HEK293 (cell line): ENCODE measurements around the gene GFI1.
A peak's percentile ranks its signal among the peaks of the same experiment; 100 is the strongest.

Experiments
- CTCF ChIA-PET: fragments of 350-600 bp; formaldehyde crosslinking; extraction: SDS; loops from one replicate; lab custom pipeline; 2021; ENCODE audit warnings: antibody characterized with exemption; lab: Yijun Ruan, JAX
- POLR2A ChIA-PET: fragments of 300-600 bp; formaldehyde crosslinking; extraction: SDS; loops from one replicate; lab custom pipeline; 2020; ENCODE audit warnings: antibody characterized with exemption, inconsistent platforms; lab: Yijun Ruan, JAX
- H3K27ac ChIP-seq: fragments of 200-500 bp; sonication (Bioruptor generic); 2 replicates; pipeline ENCODE4 v1.5.1; 2014; ENCODE audit warnings: low read depth, low read length, control low read depth, inconsistent platforms; ENCODE audit errors: extremely low read depth
- H3K36me3 ChIP-seq, 2 experiments: fragments of 200-500 bp in 1 of 2; sonication (Bioruptor generic) in 1 of 2; 1 replicate in 1 of 2; 2 replicates in 1 of 2; pipeline ENCODE4 v1.5.1; 2014 to 2017; ENCODE audit warnings: inconsistent platforms in 2 of 2, low read length in 2 of 2; ENCODE audit not compliant: control insufficient read depth in 2 of 2, insufficient read depth in 1 of 2
- H3K4me1 ChIP-seq: fragments of 200-500 bp; sonication (Bioruptor generic); 2 replicates; pipeline ENCODE4 v1.5.1; 2014; ENCODE audit warnings: mild to moderate bottlenecking, low read length, inconsistent platforms; ENCODE audit not compliant: control insufficient read depth, insufficient read depth
- H3K4me3 ChIP-seq: 2 replicates; pipeline ENCODE4 v1.5.1; 2011; ENCODE audit warnings: low read depth, mild to moderate bottlenecking, control low read depth, low read length, moderate library complexity
- H3K9me3 ChIP-seq: fragments of 200-500 bp; sonication (Bioruptor generic); 2 replicates; pipeline ENCODE4 v1.5.1; 2014; ENCODE audit warnings: low read depth, low read length, inconsistent platforms; ENCODE audit not compliant: control insufficient read depth, insufficient read depth
- IKZF3 ChIP-seq: fragments of 450-650 bp; IDR thresholded peaks from 2 replicates; pipeline ENCODE4 v1.5.0; 2018; ENCODE audit warnings: missing biosample characterization, mild to moderate bottlenecking, missing genetic modification characterization, moderate library complexity
- KLF10 ChIP-seq: fragments of 450-650 bp; IDR thresholded peaks from 2 replicates; pipeline ENCODE4 v1.5.1; 2018; ENCODE audit warnings: missing biosample characterization, mild to moderate bottlenecking, missing genetic modification characterization
- KLF8 ChIP-seq: fragments of 450-650 bp; formaldehyde crosslinking; IDR thresholded peaks from 2 replicates; pipeline ENCODE4 v1.5.1; 2016; ENCODE audit warnings: missing biosample characterization, missing genetic modification characterization
- PRDM1 ChIP-seq: fragments of 450-650 bp; formaldehyde crosslinking; IDR thresholded peaks from 2 replicates; pipeline ENCODE4; 2016; ENCODE audit warnings: missing biosample characterization, missing genetic modification characterization
- ZBTB7A ChIP-seq: fragments of 450-650 bp; formaldehyde crosslinking; IDR thresholded peaks from 2 replicates; pipeline ENCODE4 v1.5.1; 2016; ENCODE audit warnings: low read depth, missing biosample characterization, missing genetic modification characterization
- ZFHX2 ChIP-seq: fragments of 450-650 bp; formaldehyde crosslinking; conservative IDR thresholded peaks from 2 replicates; pipeline ENCODE4 v1.5.1; 2016; ENCODE audit warnings: missing biosample characterization, missing genetic modification characterization
- ZNF10 ChIP-seq: fragments of 450-650 bp; formaldehyde crosslinking; IDR thresholded peaks from 2 replicates; pipeline ENCODE4 v1.5.1; 2017; ENCODE audit warnings: missing biosample characterization, missing genetic modification characterization
- ZNF223 ChIP-seq: fragments of 450-650 bp; formaldehyde crosslinking; IDR thresholded peaks from 2 replicates; pipeline ENCODE4 v1.5.1; 2016; ENCODE audit warnings: missing biosample characterization, missing genetic modification characterization
- ZNF335 ChIP-seq: fragments of 450-650 bp; formaldehyde crosslinking; conservative IDR thresholded peaks from 2 replicates; pipeline ENCODE4 v1.5.1; 2016; ENCODE audit warnings: missing biosample characterization, missing genetic modification characterization
- ZNF404 ChIP-seq: fragments of 450-650 bp; formaldehyde crosslinking; IDR thresholded peaks from 2 replicates; pipeline ENCODE4 v1.5.1; 2017; ENCODE audit warnings: missing biosample characterization, missing genetic modification characterization
- ZNF549 ChIP-seq: fragments of 450-650 bp; IDR thresholded peaks from 2 replicates; pipeline ENCODE4 v1.5.1; 2018; ENCODE audit warnings: missing biosample characterization, missing genetic modification characterization, mild to moderate bottlenecking, inconsistent platforms, moderate library complexity
- ZNF558 ChIP-seq: fragments of 450-650 bp; formaldehyde crosslinking; IDR thresholded peaks from 2 replicates; pipeline ENCODE4 v1.5.1; 2016; ENCODE audit warnings: missing biosample characterization, missing genetic modification characterization
- ZNF623 ChIP-seq: fragments of 450-650 bp; formaldehyde crosslinking; IDR thresholded peaks from 2 replicates; pipeline ENCODE4 v1.5.1; 2016; ENCODE audit warnings: missing biosample characterization, missing genetic modification characterization
- ZNF776 ChIP-seq: fragments of 450-650 bp; formaldehyde crosslinking; IDR thresholded peaks from 2 replicates; pipeline ENCODE4 v1.5.0; 2017; ENCODE audit warnings: missing biosample characterization, missing genetic modification characterization, borderline replicate concordance
- ZNF791 ChIP-seq: fragments of 450-650 bp; formaldehyde crosslinking; IDR thresholded peaks from 2 replicates; pipeline ENCODE4 v1.5.1; 2016; ENCODE audit warnings: missing biosample characterization, missing genetic modification characterization
- TF ChIP-seq, protein P1 (sequence below): fragments of 450-650 bp; formaldehyde crosslinking; IDR thresholded peaks from 2 replicates; pipeline ENCODE4 v1.5.1; 2016; ENCODE audit warnings: missing biosample characterization, missing genetic modification characterization
- TF ChIP-seq, protein P2 (sequence below): fragments of 450-650 bp; formaldehyde crosslinking; IDR thresholded peaks from 2 replicates; pipeline ENCODE4 v1.5.1; 2016; ENCODE audit warnings: missing biosample characterization, missing genetic modification characterization, borderline replicate concordance
- TF ChIP-seq, protein P3 (sequence below): fragments of 450-650 bp; formaldehyde crosslinking; IDR thresholded peaks from 2 replicates; pipeline ENCODE4 v1.5.1; 2016; ENCODE audit warnings: missing biosample characterization, missing genetic modification characterization

GFI1 gene

DNA sequence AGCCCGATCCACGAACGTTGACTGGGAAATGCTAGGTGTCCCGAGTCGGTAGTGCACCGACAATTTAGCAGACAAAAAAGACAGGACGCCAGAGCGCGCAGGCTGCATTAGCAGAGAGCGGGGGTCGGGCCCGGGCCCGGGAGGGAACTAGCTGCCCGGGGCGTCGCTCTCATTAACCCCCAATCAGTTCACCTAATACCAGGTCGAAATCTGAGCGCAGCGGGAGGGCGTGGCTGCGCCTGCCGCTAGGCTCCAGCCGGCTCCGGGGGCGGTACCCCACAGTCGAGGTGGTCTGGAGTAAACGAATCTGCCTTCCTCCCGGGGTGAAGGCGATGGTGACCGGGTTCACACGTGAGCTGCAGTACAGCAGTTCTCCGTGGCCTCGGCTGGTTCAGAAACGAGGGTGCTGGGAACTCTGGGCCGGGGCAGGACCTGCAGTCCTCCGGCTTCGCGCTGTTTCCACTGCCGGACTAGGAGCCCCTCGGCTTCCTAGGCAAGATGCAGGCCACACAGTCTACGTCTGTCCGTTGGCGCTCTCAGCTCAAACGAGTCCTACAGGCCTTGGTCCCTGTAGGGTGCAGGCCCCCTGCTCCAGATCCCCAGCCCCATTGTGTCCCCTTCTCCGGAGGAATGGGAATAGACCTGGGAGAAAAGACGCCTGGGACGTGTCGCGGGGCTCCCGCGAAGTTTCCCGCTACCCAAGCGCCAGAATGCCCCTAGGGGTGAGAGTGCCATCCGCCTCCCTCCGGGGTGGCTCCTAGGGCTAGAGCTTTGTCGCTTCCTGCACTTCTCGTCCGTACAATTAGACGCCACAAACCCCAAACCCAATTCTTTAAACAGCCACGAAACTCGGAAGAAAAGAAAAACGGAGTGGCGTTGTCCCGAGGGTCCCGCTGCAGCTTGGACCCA lies 2.0 kb downstream of the GFI1 start (continued):
- TF ChIP-seq, protein P1, sequence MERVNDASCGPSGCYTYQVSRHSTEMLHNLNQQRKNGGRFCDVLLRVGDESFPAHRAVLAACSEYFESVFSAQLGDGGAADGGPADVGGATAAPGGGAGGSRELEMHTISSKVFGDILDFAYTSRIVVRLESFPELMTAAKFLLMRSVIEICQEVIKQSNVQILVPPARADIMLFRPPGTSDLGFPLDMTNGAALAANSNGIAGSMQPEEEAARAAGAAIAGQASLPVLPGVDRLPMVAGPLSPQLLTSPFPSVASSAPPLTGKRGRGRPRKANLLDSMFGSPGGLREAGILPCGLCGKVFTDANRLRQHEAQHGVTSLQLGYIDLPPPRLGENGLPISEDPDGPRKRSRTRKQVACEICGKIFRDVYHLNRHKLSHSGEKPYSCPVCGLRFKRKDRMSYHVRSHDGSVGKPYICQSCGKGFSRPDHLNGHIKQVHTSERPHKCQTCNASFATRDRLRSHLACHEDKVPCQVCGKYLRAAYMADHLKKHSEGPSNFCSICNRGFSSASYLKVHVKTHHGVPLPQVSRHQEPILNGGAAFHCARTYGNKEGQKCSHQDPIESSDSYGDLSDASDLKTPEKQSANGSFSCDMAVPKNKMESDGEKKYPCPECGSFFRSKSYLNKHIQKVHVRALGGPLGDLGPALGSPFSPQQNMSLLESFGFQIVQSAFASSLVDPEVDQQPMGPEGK (tag by site-specific recombination), result no peak
- TF ChIP-seq ZNF335 (tag by site-specific recombination) (peak; percentile 93), ZFHX2 (tag by site-specific recombination) (0 out of 2 replicates have a peak, but pooled peaks have one; percentile 8), ZNF791 (tag by site-specific recombination) (no peak), KLF10 (tag by site-specific recombination) (no peak), ZNF10 (tag by site-specific recombination) (no peak), ZBTB7A (tag by site-specific recombination) (no peak), ZNF623 (no peak), KLF8 (tag by site-specific recombination) (no peak), ZNF404 (no peak)
- TF ChIP-seq, protein P2, sequence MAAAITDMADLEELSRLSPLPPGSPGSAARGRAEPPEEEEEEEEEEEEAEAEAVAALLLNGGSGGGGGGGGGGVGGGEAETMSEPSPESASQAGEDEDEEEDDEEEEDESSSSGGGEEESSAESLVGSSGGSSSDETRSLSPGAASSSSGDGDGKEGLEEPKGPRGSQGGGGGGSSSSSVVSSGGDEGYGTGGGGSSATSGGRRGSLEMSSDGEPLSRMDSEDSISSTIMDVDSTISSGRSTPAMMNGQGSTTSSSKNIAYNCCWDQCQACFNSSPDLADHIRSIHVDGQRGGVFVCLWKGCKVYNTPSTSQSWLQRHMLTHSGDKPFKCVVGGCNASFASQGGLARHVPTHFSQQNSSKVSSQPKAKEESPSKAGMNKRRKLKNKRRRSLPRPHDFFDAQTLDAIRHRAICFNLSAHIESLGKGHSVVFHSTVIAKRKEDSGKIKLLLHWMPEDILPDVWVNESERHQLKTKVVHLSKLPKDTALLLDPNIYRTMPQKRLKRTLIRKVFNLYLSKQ (tag by site-specific recombination), result no peak

DNA sequence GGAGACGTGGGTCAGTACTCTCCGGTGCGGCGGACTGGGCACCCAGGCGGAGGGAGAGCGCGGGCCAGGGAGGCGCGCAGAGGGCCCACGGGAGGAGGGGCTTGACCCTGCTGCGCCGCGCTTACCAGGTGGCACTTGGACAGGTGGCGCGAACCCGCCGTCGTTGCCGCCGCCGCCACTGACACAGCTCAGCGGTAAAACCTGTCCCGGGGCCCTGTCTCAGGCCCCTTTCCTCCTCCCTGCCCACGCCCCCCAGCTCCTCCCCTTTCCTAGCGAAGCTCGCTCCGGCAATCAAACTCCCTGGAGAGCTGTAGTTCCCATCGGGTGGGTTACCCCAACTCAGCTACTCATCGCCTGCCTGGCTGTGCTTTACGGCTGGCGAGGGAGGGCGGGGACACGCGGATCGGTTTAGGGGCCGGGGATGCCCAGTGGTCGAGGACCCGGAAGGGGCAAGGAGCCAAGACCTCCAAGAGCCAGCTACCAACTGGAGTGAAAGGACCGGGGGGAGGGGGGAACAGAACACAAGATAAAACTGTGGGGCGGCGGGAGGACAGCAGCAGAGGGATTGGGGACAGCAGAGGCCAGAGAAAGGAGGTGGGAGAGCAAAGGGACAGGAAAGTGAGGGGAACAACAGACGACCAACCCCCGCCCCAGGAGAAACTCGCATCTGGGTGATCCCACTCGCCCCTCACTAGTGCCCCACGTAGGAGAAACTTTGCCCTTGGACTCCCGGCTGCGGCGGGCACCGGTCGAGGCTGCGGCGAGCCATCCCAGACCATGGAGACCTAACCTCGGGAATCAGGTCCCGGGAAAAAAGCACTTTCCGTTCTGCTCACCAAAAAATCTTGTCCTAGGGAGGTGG lies 2.9 kb downstream of the GFI1 start:
- CTCF ChIA-PET, result interaction anchor here (0.6 to 2.5 kb wide), 2 partner anchors 66 to 174 kb away, joined by 3 to 10 read pairs; no protein-coding TSS in a partner anchor
- peaks cover 0 to 10% of the 10 kb centered on the region in 2 experiments; a peak in 2 of 3 replicates for H3K36me3 ChIP-seq
- H3K9me3 ChIP-seq, result no peaks in the 10 kb centered on the region
- POLR2A ChIA-PET, result interaction anchor here (0.6 to 0.7 kb wide), 5 partner anchors 14 to 1046 kb away, joined by 3 to 5 read pairs (median 4); no protein-coding TSS in a partner anchor
- H3K27ac ChIP-seq, result peak overlapping the region; percentile 51; the same call in 1 of the 2 replicates
- TF ChIP-seq PRDM1 (peak; percentile 27; the same call in 1 of the 2 replicates), ZNF558 (tag by site-specific recombination) (no peak)
- no peaks in the 10 kb centered on the region; the same call in none of the 2 replicates for H3K4me1 ChIP-seq
- H3K4me3 ChIP-seq, result peak overlapping the region; percentile 69

DNA sequence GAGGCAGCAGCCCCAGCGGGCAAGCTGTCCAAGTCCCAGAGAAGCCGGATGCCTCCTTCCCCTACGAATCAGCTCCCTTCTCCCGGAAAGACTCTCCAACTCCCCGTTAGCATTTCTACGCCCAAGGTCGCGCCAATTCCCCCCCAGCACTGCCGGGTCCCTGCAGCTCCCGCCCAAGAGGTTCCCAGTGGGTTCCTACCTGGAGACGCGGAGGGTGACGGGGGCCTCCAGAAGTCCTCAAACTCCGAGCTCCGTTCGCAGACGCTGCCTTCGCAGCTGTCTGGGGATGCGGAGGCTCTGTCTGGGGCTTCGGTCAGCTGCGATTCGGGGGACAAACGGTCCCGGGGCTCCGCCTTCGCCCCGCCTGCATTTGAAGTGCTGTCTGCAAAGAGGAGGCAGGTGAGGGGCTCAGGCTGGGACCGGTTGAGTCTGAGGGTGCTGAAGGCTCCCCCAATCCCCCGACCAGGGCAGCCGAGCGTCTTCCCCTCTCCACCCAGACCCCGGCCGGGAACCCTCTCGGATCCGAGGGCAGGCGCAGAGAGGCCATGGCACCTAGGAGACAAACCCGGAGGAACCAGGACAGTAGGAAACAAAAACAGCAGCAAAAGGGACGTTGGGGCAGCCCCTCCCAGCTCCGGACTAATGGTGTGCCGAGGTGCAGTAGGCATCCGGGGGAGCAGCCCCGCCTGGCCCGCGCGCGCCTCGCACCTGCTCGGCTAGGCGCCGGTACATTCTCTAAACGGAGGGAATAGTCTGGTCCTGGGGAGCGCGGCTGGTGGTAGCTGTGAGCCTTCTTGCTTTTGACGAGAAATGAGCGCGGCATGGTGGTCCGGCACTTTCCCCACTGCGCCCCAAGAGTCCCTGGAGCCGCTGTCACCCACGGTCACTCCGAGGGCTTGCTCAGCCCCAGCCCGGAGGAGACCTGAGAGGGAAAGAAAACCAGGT lies 3.8 kb downstream of the GFI1 start:
- peak overlapping the region; percentile 69 for H3K4me3 ChIP-seq
- CTCF ChIA-PET, result interaction anchor here (0.6 to 2.5 kb wide), 3 partner anchors 65 to 953 kb away, joined by 3 to 10 read pairs (median 3); no protein-coding TSS in a partner anchor
- H3K4me1 ChIP-seq, result no peaks in the 10 kb centered on the region; the same call in none of the 2 replicates
- POLR2A ChIA-PET, result interaction anchor here (0.6 to 0.7 kb wide), 5 partner anchors 13 to 1045 kb away, joined by 3 to 5 read pairs (median 4); no protein-coding TSS in a partner anchor
- no peak overlapping the region; the same call in 1 of the 2 replicates for H3K27ac ChIP-seq
- no peaks in the 10 kb centered on the region for H3K9me3 ChIP-seq
- peaks cover 0 to 14% of the 10 kb centered on the region in 2 experiments; a peak in 2 of 3 replicates for H3K36me3 ChIP-seq
- TF ChIP-seq, protein P3, sequence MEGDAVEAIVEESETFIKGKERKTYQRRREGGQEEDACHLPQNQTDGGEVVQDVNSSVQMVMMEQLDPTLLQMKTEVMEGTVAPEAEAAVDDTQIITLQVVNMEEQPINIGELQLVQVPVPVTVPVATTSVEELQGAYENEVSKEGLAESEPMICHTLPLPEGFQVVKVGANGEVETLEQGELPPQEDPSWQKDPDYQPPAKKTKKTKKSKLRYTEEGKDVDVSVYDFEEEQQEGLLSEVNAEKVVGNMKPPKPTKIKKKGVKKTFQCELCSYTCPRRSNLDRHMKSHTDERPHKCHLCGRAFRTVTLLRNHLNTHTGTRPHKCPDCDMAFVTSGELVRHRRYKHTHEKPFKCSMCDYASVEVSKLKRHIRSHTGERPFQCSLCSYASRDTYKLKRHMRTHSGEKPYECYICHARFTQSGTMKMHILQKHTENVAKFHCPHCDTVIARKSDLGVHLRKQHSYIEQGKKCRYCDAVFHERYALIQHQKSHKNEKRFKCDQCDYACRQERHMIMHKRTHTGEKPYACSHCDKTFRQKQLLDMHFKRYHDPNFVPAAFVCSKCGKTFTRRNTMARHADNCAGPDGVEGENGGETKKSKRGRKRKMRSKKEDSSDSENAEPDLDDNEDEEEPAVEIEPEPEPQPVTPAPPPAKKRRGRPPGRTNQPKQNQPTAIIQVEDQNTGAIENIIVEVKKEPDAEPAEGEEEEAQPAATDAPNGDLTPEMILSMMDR (tag by site-specific recombination), result no peak
- TF ChIP-seq ZNF223, result no peak
- no peak for TF ChIP-seq IKZF3 (tag by site-specific recombination)
- TF ChIP-seq ZNF549 (tag by site-specific recombination), result no peak
- TF ChIP-seq ZNF776, result no peak
